A204.1 (cell line): ENCODE data around the gene AOPEP.

ENCODE experiments used
- FAIRE-seq: peaks from 2 replicates; lab custom pipeline; 2012; peaks lifted over from hg19 to GRCh38; lab: Jason Lieb, UNC

The AOPEP gene

DNA sequence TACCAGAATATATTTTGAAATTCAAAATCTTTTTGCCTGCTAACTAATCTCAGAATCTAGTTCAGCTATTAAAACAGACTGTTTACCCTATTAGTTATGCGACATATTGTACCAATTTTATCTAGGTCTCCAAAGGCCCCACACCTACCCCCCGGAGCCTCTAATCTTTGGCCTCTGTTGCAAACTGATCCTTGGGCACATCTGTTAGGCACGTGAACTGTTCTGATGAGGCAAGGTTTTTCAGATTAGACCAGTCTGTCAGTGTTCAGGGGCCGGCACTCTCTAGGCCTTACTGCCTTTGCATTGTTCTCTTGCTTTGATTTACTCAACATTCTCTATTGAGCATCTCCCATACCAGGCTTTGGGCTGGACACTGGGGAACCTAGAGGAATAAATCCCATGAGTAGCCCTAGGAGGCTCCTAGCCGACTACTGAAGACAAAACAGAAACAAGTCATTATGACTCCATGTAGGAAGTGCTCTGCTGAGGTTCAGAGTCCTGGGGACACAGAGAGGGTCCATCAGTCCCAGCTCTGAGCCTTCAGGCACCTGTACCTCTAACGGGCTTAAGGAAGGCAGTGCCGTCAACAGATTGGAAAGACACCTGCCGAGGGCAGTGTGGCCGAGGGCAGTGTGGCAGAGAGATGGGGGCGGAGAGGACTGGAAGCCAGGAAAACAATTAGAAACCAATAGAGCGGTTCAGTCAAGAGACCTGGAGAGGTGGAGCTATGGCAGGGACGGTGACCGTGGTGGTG lies 245.1 kb downstream of the AOPEP start:
- no peak for FAIRE-seq

GRCh38 chr9:94973451-94973941 lies 247.0 kb downstream of the AOPEP start:
- FAIRE-seq = no peak

- FAIRE-seq = no peak
Measured at GRCh38 chr9:94974154-94974879, 247.8 kb downstream of the AOPEP start.

DNA sequence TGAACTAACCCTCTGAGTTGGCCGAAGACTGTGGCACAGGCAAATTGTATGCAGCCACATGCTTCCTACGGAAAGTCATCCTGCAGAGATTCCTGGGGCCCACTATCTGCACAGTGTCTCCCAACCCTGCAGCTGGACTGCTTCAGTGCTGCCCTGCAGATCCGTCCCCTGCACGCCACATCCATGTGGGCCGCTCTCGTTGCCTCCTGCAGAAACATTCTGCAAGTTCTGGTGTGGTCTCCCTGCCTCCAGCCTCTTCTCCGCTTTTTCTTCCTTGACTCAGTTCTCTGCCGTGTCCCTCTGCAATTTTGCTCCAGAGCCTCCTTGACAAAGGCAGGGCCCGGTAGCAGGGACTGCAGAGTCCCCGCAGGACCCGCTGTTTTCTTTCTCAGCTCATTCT lies 249.0 kb downstream of the AOPEP start:
- FAIRE-seq = no peak

- no peak for FAIRE-seq
Measured at GRCh38 chr9:94976077-94976476, 249.6 kb downstream of the AOPEP start.

DNA sequence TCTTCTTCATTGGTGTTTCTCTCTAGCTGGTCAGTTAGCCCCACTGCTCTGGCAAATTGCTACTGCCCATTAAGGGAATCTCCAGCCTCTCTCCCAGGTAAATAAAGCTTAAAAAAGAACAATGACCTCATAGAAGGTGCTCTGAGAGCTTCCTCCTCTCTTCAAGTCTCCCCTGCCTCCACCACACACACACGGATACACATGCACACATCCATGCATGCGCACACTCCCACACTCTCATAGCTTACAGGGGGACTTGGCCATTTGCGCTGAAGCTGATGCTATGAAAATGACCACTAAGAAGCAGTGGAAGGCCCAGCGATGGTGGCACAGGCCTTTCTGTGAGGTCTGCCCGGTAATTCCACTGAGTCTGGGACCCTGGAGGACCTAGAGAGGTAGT lies 250.9 kb downstream of the AOPEP start:
- FAIRE-seq = no peak

DNA sequence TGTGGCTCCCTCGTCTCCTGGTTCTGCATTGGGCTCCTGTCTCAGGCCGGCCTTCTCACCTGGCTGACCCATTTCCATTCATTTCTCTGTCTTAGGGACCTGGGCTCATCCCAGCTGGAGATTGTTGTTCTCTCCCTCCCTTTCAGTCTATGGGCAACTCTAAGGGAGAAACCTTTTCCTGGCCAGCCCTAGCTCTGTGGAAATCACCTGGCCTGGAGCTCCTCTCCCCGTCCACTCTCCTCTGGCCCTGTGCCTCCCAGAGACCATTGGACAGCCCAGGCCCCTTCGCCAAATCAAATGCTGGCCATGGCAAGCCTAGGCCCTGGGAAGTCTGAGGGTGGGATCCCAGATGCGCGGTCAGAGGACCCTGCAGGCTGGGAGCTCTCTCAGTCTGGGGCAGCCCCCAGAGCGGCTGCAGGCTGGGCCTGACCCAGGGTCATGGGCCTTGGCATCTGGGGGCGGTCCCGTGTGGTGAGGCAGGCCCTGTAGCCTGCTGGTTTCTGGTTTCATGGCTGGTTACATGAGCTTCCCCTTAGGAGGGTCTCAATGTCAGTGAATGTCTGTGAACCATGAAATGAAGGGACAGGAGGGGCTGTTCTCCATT lies 253.5 kb downstream of the AOPEP start:
- FAIRE-seq = no peak

DNA sequence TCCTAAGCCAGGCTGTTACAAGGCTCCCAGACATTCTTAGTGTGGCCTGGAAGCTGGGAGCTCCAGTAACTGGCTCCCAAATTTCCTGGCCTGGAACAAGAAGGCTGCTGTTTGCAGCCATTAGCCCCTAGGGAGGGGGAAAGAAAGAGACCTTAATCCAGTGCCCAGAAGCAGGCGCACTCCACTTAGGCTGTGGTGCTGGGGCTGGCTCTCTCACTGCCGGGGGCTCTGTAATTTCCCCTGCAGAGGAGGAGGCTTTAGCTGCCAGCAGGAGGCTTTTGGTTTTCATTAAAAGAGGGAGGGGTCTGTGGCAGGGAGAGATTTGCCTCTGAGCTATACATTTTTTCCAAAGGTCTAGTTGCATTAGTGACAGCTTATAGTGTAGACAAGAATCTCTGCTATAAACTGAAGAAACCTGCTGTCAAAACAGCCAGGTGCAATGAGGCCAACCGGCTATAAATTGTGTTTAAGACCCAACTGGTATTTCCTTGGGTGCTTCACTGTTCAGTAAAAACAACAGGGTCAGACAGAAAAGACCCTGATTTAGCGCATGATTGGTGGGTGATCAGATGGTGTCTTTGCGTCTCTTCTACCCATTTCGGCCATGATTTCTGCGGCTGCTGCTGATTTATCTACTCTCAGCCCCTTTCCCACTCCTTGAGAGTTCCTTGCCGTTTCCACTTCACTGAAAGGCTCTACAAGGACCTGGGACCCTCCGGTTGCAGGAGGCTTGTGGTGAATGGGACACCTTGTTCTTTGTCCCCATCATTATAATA lies 254.6 kb downstream of the AOPEP start:
- FAIRE-seq = no peak

- no peak for FAIRE-seq
Measured at GRCh38 chr9:94981723-94982090, 255.2 kb downstream of the AOPEP start.

- no peak for FAIRE-seq
Measured at GRCh38 chr9:94982211-94982610, 255.7 kb downstream of the AOPEP start.

DNA sequence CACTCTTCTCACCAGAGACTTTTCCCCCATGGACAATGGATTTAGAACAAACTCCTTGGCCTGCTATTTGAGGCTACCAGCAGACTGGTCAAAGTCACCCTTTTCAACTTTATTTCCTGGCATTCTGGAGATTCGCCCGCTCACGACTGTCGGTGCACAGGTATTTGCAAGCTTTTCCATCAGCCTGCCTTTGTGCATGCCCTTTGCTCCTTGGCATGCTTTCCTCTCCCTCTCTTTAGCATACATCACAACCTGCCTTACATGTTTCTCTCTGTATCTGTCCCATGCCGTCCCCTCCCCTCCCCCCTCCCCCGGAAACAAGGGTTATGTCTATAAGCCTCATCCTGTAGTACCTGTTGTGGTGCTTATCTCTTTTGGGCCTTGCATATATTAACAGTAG lies 257.1 kb downstream of the AOPEP start:
- no peak for FAIRE-seq

GRCh38 chr9:94984891-94985476 lies 258.5 kb downstream of the AOPEP start:
- no peak for FAIRE-seq

DNA sequence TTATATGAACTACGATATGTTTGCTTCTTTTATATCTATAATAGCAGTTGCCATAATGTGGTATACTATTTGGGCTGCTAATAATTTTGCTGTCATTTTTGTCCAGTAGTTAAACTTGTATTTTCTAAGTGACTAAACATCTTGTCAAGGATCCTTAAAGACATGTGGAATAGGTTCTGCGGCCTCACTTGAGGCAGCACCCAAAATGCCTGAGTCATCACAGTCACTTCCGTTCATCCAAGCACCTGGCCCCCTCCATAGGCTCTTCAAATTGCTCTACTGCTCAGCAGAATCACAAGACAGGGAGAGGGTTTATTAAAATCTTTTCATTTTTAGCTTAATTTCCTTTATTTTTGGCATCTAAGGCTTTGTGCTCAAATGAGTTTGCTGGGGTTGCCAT lies 259.1 kb downstream of the AOPEP start:
- no peak for FAIRE-seq

- FAIRE-seq = no peak
Measured at GRCh38 chr9:94987731-94988130, 261.2 kb downstream of the AOPEP start.

DNA sequence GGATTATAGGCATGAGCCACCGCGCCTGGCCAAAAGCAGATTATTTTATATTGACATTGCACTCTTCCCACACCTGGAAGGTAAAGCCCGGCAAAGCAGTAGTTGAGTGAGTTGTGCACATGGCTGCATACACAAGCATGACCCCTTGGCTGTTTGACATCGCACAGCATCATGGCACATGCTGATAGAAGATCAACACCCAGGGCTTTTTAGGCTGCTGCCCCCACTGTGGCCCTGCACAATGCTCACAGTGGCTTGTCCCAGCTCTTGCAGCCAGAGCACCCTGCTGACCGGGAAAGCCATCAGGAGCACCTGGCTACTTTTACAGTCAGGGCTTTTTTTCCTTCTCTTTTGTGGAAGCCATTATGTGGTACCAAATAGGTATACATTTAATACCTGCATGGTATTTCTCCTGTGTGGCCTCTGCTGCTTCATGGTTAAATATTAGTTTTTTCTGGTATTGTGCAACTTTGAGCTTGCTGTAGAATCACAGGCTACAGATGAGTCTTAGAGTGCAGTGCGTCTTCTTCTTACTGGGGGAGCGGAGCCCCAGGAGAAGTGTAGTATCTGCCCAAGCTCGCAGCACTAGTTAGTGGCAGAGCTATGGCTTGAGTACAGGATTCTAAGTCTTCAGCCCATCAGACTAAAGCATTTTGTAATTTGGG lies 264.5 kb downstream of the AOPEP start:
- FAIRE-seq = no peak

DNA sequence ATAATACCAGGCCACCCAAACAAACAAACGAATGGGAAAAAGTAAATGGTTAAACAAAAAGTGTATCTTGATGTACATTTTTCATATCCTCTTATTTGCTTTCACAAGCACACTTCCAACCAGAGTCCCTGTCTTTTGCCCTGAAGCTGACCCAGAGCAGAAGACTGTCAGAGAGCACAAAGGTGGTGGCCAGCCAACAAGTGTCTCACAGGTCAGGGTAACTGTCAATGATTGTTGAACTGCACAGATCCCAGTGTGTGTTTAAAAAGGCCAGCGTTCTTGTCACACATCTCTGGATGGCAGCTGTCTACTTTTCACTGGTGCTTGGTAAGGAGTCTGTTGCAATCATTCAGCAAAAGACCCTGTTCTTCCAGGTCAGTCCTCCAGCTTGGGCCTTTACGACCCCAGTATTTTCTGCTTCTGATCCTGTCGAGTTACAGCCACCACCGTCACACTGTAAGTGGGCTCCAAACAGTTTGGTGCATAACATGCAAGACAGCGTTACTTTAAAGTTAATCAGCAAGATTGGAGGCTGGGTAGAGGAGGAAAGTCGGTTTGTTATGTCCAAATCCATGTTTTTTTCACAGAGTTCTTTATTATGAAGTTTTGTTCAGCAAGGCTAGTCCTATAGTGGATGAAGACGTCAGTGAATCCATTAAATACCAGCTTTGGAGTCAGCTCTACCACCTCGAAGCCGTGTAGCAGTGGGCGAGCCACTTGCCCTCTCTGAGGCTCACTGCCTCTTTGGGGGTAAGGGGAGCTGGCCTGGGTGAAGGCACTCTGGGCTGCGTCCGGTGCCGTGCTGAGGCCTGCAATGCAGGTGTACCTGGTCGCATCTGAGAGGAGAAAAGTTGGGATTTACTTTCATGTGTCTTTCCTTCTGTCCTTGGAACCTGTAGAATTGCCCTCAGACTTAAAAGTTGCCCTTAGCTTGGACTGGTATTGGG lies 265.7 kb downstream of the AOPEP start:
- FAIRE-seq = no peak

DNA sequence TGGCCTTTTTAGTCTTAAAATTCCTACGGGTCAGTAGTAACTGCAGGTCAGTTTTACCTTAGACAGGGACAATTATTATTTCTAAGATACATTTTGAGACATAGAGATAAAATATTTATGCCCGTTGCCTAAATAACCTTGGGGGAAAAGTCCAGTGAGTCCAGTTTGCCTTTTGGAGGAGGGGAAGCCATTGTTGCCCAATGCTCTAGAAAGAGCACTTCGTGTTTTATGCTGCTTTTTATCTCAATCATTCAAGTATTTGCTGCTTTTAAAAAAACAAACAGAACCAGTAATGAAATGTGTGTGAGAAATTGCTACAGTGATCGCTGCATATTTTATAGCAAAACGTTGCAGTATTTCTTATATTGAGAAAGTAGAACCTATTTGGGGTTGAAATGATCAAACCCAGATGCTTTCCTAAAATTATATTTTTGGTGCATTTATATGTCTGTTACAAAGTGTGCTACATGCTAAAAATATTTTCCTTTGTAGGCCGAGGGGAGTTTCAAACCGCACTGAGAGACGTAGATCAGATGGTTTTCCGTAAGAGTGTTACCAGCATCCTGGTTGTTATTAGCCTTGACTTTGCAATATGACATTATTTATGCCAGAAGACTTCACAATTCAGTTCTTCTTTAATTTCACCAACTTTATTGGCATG lies 266.8 kb downstream of the AOPEP start:
- no peak for FAIRE-seq

GRCh38 chr9:94993821-94994165 lies 267.3 kb downstream of the AOPEP start:
- FAIRE-seq = no peak

DNA sequence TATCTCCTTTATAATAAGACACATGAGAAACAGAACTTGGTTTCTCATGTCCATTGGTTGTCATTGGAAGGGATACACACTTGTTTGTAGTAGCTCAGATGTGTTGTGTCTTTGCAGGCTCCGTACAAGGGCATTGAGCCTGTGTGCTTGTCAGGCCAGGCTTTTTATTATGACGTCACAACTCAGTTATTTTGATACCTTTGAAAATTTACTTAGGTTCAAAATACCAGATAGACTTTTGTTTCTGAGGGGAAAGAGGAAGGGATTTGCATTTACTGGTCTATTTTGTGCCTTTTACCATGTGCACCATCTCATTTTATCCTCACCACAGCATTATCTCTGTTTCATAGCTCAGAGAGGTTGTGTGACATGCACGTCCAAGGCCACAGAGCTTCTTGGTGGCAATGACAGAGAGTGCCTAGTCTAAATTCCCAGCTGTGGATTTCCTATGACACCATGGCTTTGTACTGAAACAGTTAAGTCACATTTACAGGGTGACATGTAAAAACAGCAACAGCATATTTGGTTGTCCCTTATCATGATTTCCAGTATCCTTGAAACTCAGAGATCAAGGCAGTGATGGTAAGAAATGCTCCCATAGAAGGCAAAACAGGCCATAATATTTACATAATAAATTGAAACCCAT lies 268.7 kb downstream of the AOPEP start:
- FAIRE-seq = no peak

- no peak for FAIRE-seq
Measured at GRCh38 chr9:94996641-94997040, 270.1 kb downstream of the AOPEP start.
